T-helper 9 cell (primary cell): ENCODE data around the gene KL.

Source experiments
- DNase-seq: peaks from one replicate; pipeline ENCODE4 v3.0.0-alpha.2; 2020

The KL gene

DNA sequence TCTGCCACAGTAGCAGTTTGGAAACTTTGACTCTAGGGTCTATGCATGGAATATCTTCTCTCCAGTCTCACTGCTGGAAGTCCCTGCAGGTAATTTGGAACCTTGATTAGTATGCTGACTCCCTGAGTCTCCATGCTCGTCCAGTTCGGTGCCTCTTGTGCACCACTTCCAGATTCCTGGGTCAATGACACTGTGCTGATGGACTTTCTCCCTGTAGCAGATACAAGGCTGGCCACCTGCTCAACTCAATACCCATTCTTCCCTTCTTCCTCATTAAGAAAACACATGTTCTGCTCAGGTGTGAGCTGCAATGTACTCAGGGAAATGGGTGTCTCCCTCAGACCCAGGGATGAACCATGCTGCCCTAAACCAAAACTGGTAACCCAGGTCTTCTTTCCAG is 99.1 kb downstream of the KL start:
- DNase-seq = no peak
